Stimulated activated CD4-positive, alpha-beta T cell treated with anti-CD3 and anti-CD28 coated beads, Interleukin-1b, Interleukin-23, amount 100 ng/mL, for 24 hours (primary cell): ENCODE results near the gene KSR1.

Experiments used
- DNase-seq, 4 experiments: peaks; one replicate each; pipeline ENCODE4 v3.0.0-alpha.2; 2020; ENCODE audit warnings: low read depth in 4 of 4, low spot score in 1 of 4

The KSR1 gene

GRCh38 chr17:27532269-27533263, 76.3 kb downstream of the KSR1 start:
- DNase-seq = no peak

- DNase-seq = no peak
These were observed 77.9 kb downstream of the KSR1 start for GRCh38 chr17:27533874-27534815.

GRCh38 chr17:27535178-27535928, 79.1 kb downstream of the KSR1 start:
- no peak for DNase-seq

GRCh38 chr17:27535975-27536374, 79.7 kb downstream of the KSR1 start:
- DNase-seq = no peak

- DNase-seq = no peak
These were observed 80.5 kb downstream of the KSR1 start for GRCh38 chr17:27536781-27537180.

- no peak for DNase-seq
These were observed 82.1 kb downstream of the KSR1 start for GRCh38 chr17:27538156-27538955.

- DNase-seq = no peak
These were observed 82.9 kb downstream of the KSR1 start for GRCh38 chr17:27539152-27539551.

- DNase-seq = no peak
These were observed 83.6 kb downstream of the KSR1 start for GRCh38 chr17:27539794-27540317.

GRCh38 chr17:27540318-27541101, 84.3 kb downstream of the KSR1 start:
- no peak for DNase-seq

- DNase-seq = no peak
These were observed 85.2 kb downstream of the KSR1 start for GRCh38 chr17:27541301-27542023.

GRCh38 chr17:27542841-27543463, 86.7 kb downstream of the KSR1 start:
- no peak for DNase-seq

- DNase-seq = no peak
These were observed 87.2 kb downstream of the KSR1 start for GRCh38 chr17:27543464-27543856.

- DNase-seq = no peak
These were observed 87.7 kb downstream of the KSR1 start for GRCh38 chr17:27543958-27544349.

- DNase-seq = peak; percentile 20 to 75 (median 30)
These were observed 88.3 kb downstream of the KSR1 start for GRCh38 chr17:27544350-27545131.

GRCh38 chr17:27545562-27546229, 89.4 kb downstream of the KSR1 start:
- DNase-seq = no peak

- DNase-seq = no peak
These were observed 90.5 kb downstream of the KSR1 start for GRCh38 chr17:27546624-27547300.
